ENCODE data around the gene SENP2.

SENP2 gene

DNA sequence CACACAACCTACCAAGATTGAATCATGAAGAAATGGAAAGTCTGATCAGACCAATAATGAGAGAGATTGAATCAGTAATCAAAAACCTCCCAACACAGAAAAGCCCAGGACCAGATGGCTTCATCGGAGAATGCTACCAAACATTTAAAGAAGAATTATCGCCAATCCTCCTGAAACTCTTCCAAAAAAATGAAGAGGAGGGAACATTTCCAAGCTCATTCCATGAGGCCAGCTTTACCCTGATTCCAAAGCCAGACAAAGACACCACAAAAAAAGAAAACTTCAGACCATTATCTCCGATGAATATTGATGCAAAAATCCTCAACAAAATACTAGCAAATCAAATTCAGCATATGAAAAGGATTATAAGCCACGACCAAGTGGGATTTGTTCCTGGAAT lies 94.1 kb downstream of the SENP2 start:
- no peak for DNase-seq (ENCODE audit: low read depth in 2 of 2)

All from stimulated activated CD4-positive, alpha-beta T cell treated with anti-CD3 and anti-CD28 coated beads, Interleukin-4, amount 100 ng/mL, for 48 hours (primary cell).